Left ventricle myocardium superior (tissue), 1 donor: ENCODE data around the gene TRAPPC12. TPM values are rescaled to one million over a fixed set of nuclear protein-coding genes. Genes with fewer than 3 reads are reported as not detected.
A peak's percentile ranks its signal among the peaks of the same experiment; 100 is the strongest.

Experiments
- ATAC-seq: fragments of 200-7000 bp; cut with Tn5 transposase; one replicate; pipeline ENCODE4 v1.9.1; 2020; ENCODE audit warnings: mild to moderate bottlenecking, moderate library complexity
- DNase-seq: peaks from one replicate; pipeline ENCODE4 v3.0.0-alpha.2; 2020
- intact Hi-C: fragments of 100-400 bp; cut with micrococcal nuclease; formaldehyde crosslinking; loops from one replicate; pipeline ENCODE4 v1.11.0; 2022
- total RNA-seq: library from RNA; stranded (reverse); fragmentation: NEBNext Ultra II Directional; extraction: Animal tissue kit (Norgen Biotek cat#: 25700); gene quantifications from one replicate; pipeline ENCODE4 v1.2.1, GENCODE V29; 2021
- donor health status: DM: no; HTN: yes; CAD: no; lungs with severe emphysema.

Gene TRAPPC12
- total RNA-seq, 1 donor from 2014 or later, result 105 TPM

- DNase-seq (no peak), ATAC-seq (no peak)
- intact Hi-C loops, result no loop called here
These were observed 96.3 kb downstream of the TRAPPC12 start for GRCh38 chr2:3475771-3476170.

GRCh38 chr2:3476321-3476984 is 97.0 kb downstream of the TRAPPC12 start:
- ATAC-seq (no peak), DNase-seq (no peak)
- intact Hi-C loops, result no loop called here

- ATAC-seq, result no peak
- no peak for DNase-seq
- intact Hi-C loops, result no loop called here
These were observed 97.5 kb downstream of the TRAPPC12 start for GRCh38 chr2:3476985-3477327.

- intact Hi-C loops, result no loop called here
- ATAC-seq (no peak), DNase-seq (peak; percentile 15)
These were observed 99.4 kb downstream of the TRAPPC12 start for GRCh38 chr2:3478846-3479385.

- intact Hi-C loops, result no loop called here
- ATAC-seq, result no peak
- DNase-seq, result peak; percentile 11
These were observed 100.2 kb downstream of the TRAPPC12 start for GRCh38 chr2:3479430-3480320.

- DNase-seq (peak; percentile 31), ATAC-seq (no peak)
- intact Hi-C loops, result no loop called here
These were observed 101.0 kb downstream of the TRAPPC12 start for GRCh38 chr2:3480352-3481010.

GRCh38 chr2:3481011-3481400 is 101.5 kb downstream of the TRAPPC12 start:
- ATAC-seq, result no peak
- peak; percentile 8 for DNase-seq
- intact Hi-C loops, result no loop called here

GRCh38 chr2:3481736-3482362 is 102.4 kb downstream of the TRAPPC12 start:
- DNase-seq (peak; percentile 19), ATAC-seq (no peak)
- intact Hi-C loops, result no loop called here

- DNase-seq (peak; percentile 26), ATAC-seq (no peak)
- intact Hi-C loops, result no loop called here
These were observed 102.9 kb downstream of the TRAPPC12 start for GRCh38 chr2:3482363-3482821.

GRCh38 chr2:3483227-3483985 is 103.9 kb downstream of the TRAPPC12 start:
- intact Hi-C loops, result no loop called here
- ATAC-seq, result peak; percentile 97
- peak; percentile 87 for DNase-seq

GRCh38 chr2:3483986-3484960 is 104.8 kb downstream of the TRAPPC12 start:
- intact Hi-C loops, result no loop called here
- DNase-seq (peak; percentile 20), ATAC-seq (no peak)

- intact Hi-C loops, result no loop called here
- no peak for ATAC-seq
- no peak for DNase-seq
These were observed 105.7 kb downstream of the TRAPPC12 start for GRCh38 chr2:3485166-3485565.

- no peak for ATAC-seq
- no peak for DNase-seq
- intact Hi-C loops, result no loop called here
These were observed 106.8 kb downstream of the TRAPPC12 start for GRCh38 chr2:3486047-3487027.

- no peak for ATAC-seq
- intact Hi-C loops, result no loop called here
- DNase-seq, result no peak
These were observed 107.5 kb downstream of the TRAPPC12 start for GRCh38 chr2:3487028-3487425.

- ATAC-seq, result peak; percentile 13
- intact Hi-C loops, result no loop called here
- DNase-seq, result peak; percentile 62
These were observed 107.9 kb downstream of the TRAPPC12 start for GRCh38 chr2:3487432-3487831.

- DNase-seq (no peak), ATAC-seq (no peak)
- intact Hi-C loops, result no loop called here
These were observed 108.6 kb downstream of the TRAPPC12 start for GRCh38 chr2:3488061-3488531.
